ENCODE data around the gene KATNAL2. TPM values are rescaled to one million over a fixed set of nuclear protein-coding genes. Genes with fewer than 3 reads are reported as not detected.

The KATNAL2 gene
- total RNA-seq, 1 experiment from 2014 or later, result 21.7 TPM

- H4K5ac ChIP-seq (ENCODE audit: insufficient read length, low read depth, low read length), result no peak overlapping the region
- H4K8ac ChIP-seq (replicated peaks; ENCODE audit: insufficient read length, low read depth, low read length), result no peak overlapping the region
- Mint-ChIP-seq H3K27me3 (ENCODE audit: low read depth) (no peaks in the 10 kb centered on the region), H3K9me3 (peaks cover 7 to 16% of the 10 kb centered on the region in 2 experiments), H3K36me3 (ENCODE audit: insufficient read depth in 1 of 3, low read depth in 3 of 3) (peaks cover 25 to 47% (median 38%) of the 10 kb centered on the region in 3 experiments), H3K4me3 (no peak overlapping the region), H3K27ac (0 out of 7 replicates have a peak overlapping the region, but pooled peaks of 1 of the 3 experiments have one; percentile 81), H3K4me1 (peaks cover 13 to 15% of the 10 kb centered on the region in 2 experiments)
- no peak for DNase-seq
- peaks cover 10% of the 10 kb centered on the region; the same call in 1 of the 2 replicates for H3K79me2 ChIP-seq (ENCODE audit: insufficient read depth, low read length)
- no peak overlapping the region for H2BK15ac ChIP-seq (ENCODE audit: low read depth, low read length)
- no CpG with 5 or more reads among the region's 3 CpGs for WGBS (ENCODE audit: extremely low coverage, insufficient read length, low lambda C conversion rate)
- no peaks in the 10 kb centered on the region for H3K23me2 ChIP-seq (ENCODE audit: insufficient read length, low read depth, low read length, poor library complexity, severe bottlenecking)
- TF ChIP-seq CTCF (conservative IDR thresholded peaks at IDR 0.05), result no peak
- H3K9ac ChIP-seq (ENCODE audit: extremely low read depth, insufficient read length, low read length), result no peak overlapping the region
- H3K27ac ChIP-seq (ENCODE audit: insufficient read length, low read depth, low read length), result no peak overlapping the region
- no peak overlapping the region for H2AFZ ChIP-seq (ENCODE audit: low read length)
- H2BK5ac ChIP-seq (ENCODE audit: insufficient read length, low read length), result no peak overlapping the region
- H3K4me2 ChIP-seq (ENCODE audit: insufficient read depth, insufficient read length, low read length), result no peak overlapping the region
- H2BK20ac ChIP-seq (ENCODE audit: low read depth, low read length, poor library complexity, severe bottlenecking), result no peak overlapping the region
- no peak overlapping the region for H2BK120ac ChIP-seq (ENCODE audit: low read depth, low read length, poor library complexity, severe bottlenecking)
- no peak overlapping the region for H3K18ac ChIP-seq (ENCODE audit: insufficient read length, low read depth, low read length)
- H4K91ac ChIP-seq (ENCODE audit: insufficient read length, low read depth, low read length), result no peak overlapping the region
- H4K20me1 ChIP-seq (ENCODE audit: control insufficient read depth, insufficient read depth, insufficient read length), result no peaks in the 10 kb centered on the region
- peaks cover 2% of the 10 kb centered on the region; the same call in 1 of the 2 replicates for H3K4me1 ChIP-seq (ENCODE audit: insufficient read depth, low read length)
- H3K23ac ChIP-seq (ENCODE audit: insufficient read length, low read depth, low read length), result no peak overlapping the region
- no peak overlapping the region for H3K4ac ChIP-seq (ENCODE audit: low read depth, low read length)
- no peak overlapping the region for H3K56ac ChIP-seq (ENCODE audit: insufficient read length, low read depth, low read length)
- H3K27me3 ChIP-seq (ENCODE audit: insufficient read depth, low read length), result no peaks in the 10 kb centered on the region
- no peaks in the 10 kb centered on the region for H3K9me3 ChIP-seq (ENCODE audit: control insufficient read depth, low read depth, low read length)
- H2BK12ac ChIP-seq (ENCODE audit: insufficient read length, low read depth, low read length), result no peak overlapping the region
- H3K14ac ChIP-seq (ENCODE audit: insufficient read depth, low read length), result no peak overlapping the region
- peaks cover 13% of the 10 kb centered on the region for H3K79me1 ChIP-seq (ENCODE audit: insufficient read depth, low read depth, low read length, poor library complexity, severe bottlenecking)
- no peak overlapping the region for H2AK5ac ChIP-seq (ENCODE audit: insufficient read length, low read length)
- no peak overlapping the region for H3T11ph ChIP-seq (ENCODE audit: low read length)
Measured at GRCh38 chr18:46903406-46903805, 14.0 kb upstream of the KATNAL2 start.
